CD8-positive, alpha-beta memory T cell (primary cell): ENCODE results near the gene HHATL. TPM values are rescaled to one million over a fixed set of nuclear protein-coding genes. Genes with fewer than 3 reads are reported as not detected.
"Not testable (repeated sequence)": the region's sequence is repeated elsewhere in the genome, so short reads cannot be mapped to it uniquely, and the experiment has no call there.

Experiments used
- CTCF ChIA-PET: fragments of 350-600 bp; sonication (Branson Sonifier 250); formaldehyde crosslinking; loops from one replicate; lab custom pipeline; 2021; ENCODE audit warnings: antibody characterized with exemption; lab: Charles Lee
- POLR2A ChIA-PET: fragments of 350-600 bp; sonication (Branson Sonifier 250); formaldehyde crosslinking; loops from one replicate; lab custom pipeline; 2021; ENCODE audit warnings: antibody characterized with exemption; lab: Charles Lee
- DNase-seq, 5 donors: peaks; one replicate each; pipeline versions ENCODE4 v3.0.0 to v3.0.0-alpha.2; 2020 to 2022; ENCODE audit warnings: mixed read lengths in 1 of 5
- H3K27ac ChIP-seq: one replicate; pipeline ENCODE4 v1.7.0; 2013; ENCODE audit warnings: low read depth, mild to moderate bottlenecking, low read length, moderate library complexity
- H3K27me3 ChIP-seq: 2 replicates; pipeline ENCODE4 v1.7.0; 2013; ENCODE audit warnings: low read length, mild to moderate bottlenecking; ENCODE audit not compliant: insufficient read depth, poor library complexity, severe bottlenecking
- H3K36me3 ChIP-seq: 2 replicates; pipeline ENCODE4 v1.7.0; 2013; ENCODE audit warnings: mild to moderate bottlenecking, low read length, moderate library complexity; ENCODE audit not compliant: insufficient read depth
- H3K4me1 ChIP-seq: 2 replicates; pipeline ENCODE4 v1.7.0; 2013; ENCODE audit warnings: mild to moderate bottlenecking, low read length, moderate library complexity; ENCODE audit not compliant: insufficient read depth
- H3K4me3 ChIP-seq: 2 replicates; pipeline ENCODE4 v1.7.0; 2013; ENCODE audit warnings: mild to moderate bottlenecking, low read length
- H3K9me3 ChIP-seq: 2 replicates; pipeline ENCODE4 v1.7.0; 2013; ENCODE audit warnings: mild to moderate bottlenecking, low read length
- H3K27ac Mint-ChIP-seq, 8 donors: one replicate each; pipeline ENCODE4 v1.8.0; 2020 to 2021; ENCODE audit warnings: mixed read lengths in 8 of 8, mild to moderate bottlenecking in 6 of 8, inconsistent platforms in 3 of 8, moderate library complexity in 3 of 8
- H3K27me3 Mint-ChIP-seq, 2 donors: one replicate each; pipeline ENCODE4 v1.8.0; 2020 to 2021; ENCODE audit warnings: mixed read lengths in 2 of 2, mild to moderate bottlenecking in 1 of 2, moderate library complexity in 1 of 2
- H3K36me3 Mint-ChIP-seq, 3 donors: one replicate each; pipeline ENCODE4 v1.8.0; 2020 to 2021; ENCODE audit warnings: mixed read lengths in 3 of 3, inconsistent platforms in 1 of 3, mild to moderate bottlenecking in 1 of 3
- H3K4me1 Mint-ChIP-seq, 3 donors: one replicate each; pipeline ENCODE4 v1.8.0; 2020 to 2021; ENCODE audit warnings: mixed read lengths in 3 of 3, inconsistent platforms in 1 of 3, mild to moderate bottlenecking in 1 of 3
- H3K4me3 Mint-ChIP-seq, 7 donors: one replicate each; pipeline ENCODE4 v1.8.0; 2020 to 2021; ENCODE audit warnings: mixed read lengths in 7 of 7, mild to moderate bottlenecking in 6 of 7, moderate library complexity in 4 of 7, inconsistent platforms in 2 of 7
- H3K9me3 Mint-ChIP-seq, 5 donors: one replicate each; pipeline ENCODE4 v1.8.0; 2020 to 2022; ENCODE audit warnings: mixed read lengths in 5 of 5, mild to moderate bottlenecking in 3 of 5, moderate library complexity in 2 of 5, inconsistent platforms in 1 of 5
- polyA plus RNA-seq: library from polyadenylated mRNA; unstranded; fragments of 300-500 nt; fragmentation: Illumina TruSeq; gene quantifications from one replicate; pipeline ENCODE4 v1.2.3, GENCODE V29; 2021
- total RNA-seq, 2 experiments: library from RNA; stranded (reverse); gene quantifications; one replicate each; pipeline ENCODE4 v1.2.3, GENCODE V29; 2021

HHATL gene
- total and polyA plus RNA-seq, 3 experiments from 2014 or later = not detected

DNA sequence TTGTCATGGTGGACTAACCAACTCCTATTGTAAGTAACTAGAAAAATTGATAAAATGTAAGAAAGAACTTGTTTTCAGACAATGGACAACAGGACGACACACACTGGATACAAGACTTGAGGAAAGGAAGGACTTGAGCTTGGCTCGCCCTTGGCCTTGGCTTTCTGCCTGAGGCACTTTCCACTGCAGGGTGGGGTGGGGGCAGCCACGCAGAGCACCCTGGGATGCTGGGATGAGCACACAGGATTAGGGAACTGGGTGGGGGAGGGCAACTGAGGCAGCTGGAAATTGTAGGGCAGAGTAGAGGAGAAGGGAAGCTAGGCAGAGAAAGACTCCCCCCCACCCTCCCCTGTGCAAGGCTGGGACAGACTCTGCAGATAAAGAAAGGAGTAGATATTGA, 25.5 kb upstream of the HHATL start:
- Mint-ChIP-seq H3K27ac (peak overlapping the region in 1 of 8 donors; percentile 87), H3K4me1 (no peaks in the 10 kb centered on the region), H3K9me3 (no peaks in the 10 kb centered on the region), H3K4me3 (no peak overlapping the region), H3K27me3 (peaks cover 4 to 11% of the 10 kb centered on the region in 2 donors), H3K36me3 (no peaks in the 10 kb centered on the region)
- no peaks in the 10 kb centered on the region for H3K9me3 ChIP-seq
- no peak for DNase-seq
- ChIA-PET POLR2A (no interaction called here), CTCF (no interaction called here)
- no peaks in the 10 kb centered on the region for H3K36me3 ChIP-seq
- H3K27ac ChIP-seq = no peak overlapping the region
- H3K4me3 ChIP-seq = no peak overlapping the region
- H3K27me3 ChIP-seq = no peaks in the 10 kb centered on the region
- no peaks in the 10 kb centered on the region for H3K4me1 ChIP-seq

DNA sequence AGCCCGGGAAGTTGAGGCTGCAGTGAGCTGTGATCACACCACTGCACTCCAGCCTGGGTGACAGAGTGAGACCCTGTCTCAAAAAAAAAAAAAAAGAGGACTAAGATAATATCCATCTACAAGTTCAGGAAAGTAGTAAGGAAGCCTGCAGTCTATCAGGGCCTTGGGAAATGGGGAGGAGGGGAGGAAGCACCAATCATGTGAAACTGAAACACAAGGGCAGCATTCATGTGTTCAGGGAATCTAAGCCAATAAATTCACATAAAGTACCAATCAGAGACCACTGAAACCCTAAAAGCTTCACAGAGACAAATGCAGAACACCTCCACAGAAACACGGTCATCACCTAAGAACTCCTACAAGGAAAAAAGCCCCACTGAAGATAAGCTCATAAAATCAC, 22.9 kb upstream of the HHATL start:
- no peaks in the 10 kb centered on the region for H3K27me3 ChIP-seq
- Mint-ChIP-seq H3K9me3 (no peaks in the 10 kb centered on the region), H3K36me3 (no peaks in the 10 kb centered on the region), H3K4me1 (no peaks in the 10 kb centered on the region), H3K27ac (no peak overlapping the region), H3K27me3 (peaks cover 1 to 18% of the 10 kb centered on the region in 2 donors), H3K4me3 (no peak overlapping the region)
- H3K36me3 ChIP-seq = no peaks in the 10 kb centered on the region
- ChIA-PET POLR2A (no interaction called here), CTCF (no interaction called here)
- no peak for DNase-seq
- H3K27ac ChIP-seq = no peak overlapping the region
- no peak overlapping the region for H3K4me3 ChIP-seq
- H3K9me3 ChIP-seq = no peaks in the 10 kb centered on the region
- H3K4me1 ChIP-seq = no peaks in the 10 kb centered on the region

DNA sequence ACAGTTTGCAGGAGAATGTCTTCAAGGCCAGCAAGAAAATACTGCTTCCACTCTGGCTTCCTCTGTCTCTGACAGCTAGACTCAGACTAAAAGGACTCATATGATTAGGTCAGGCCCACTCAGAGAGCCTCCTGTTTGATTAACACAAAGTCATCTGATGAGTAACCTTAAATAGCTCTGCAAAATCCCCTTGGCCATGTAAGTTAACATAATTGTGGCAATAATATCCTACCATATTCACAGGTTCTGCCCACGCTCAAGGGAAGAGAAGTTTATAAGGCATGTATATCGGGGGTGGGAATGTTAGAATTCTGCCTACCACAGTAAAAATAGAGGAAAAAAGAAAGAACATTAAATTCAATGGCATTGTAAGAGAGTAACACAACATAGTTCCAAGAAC, 20.6 kb upstream of the HHATL start:
- Mint-ChIP-seq H3K27me3 (peaks cover 0 to 21% of the 10 kb centered on the region in 2 donors), H3K27ac (no peak overlapping the region), H3K9me3 (no peaks in the 10 kb centered on the region), H3K4me1 (no peaks in the 10 kb centered on the region), H3K36me3 (no peaks in the 10 kb centered on the region), H3K4me3 (no peak overlapping the region)
- Histone ChIP-seq H3K9me3 (no peaks in the 10 kb centered on the region), H3K4me1 (no peaks in the 10 kb centered on the region), H3K4me3 (no peak overlapping the region), H3K27ac (no peak overlapping the region), H3K27me3 (no peaks in the 10 kb centered on the region), H3K36me3 (no peaks in the 10 kb centered on the region)
- ChIA-PET CTCF (no interaction called here), POLR2A (no interaction called here)
- DNase-seq = no peak

DNA sequence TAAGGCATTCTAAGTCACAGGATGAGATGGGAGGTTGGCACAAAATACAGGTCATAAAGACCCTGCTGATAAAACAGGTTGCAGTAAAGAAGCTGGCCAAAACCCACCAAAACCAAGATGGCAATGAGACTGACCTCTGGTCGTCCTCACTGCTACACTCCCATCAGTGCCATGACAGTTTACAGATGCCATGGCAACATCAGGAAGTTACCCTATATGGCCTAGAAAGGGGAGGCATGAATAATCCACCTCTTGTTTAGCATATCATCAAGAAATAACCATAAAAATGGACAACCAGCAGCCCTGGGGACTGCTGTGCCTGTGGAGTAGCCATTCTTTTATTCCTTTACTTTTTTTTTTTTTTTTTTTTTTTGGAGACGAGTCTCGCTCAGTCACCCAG, 19.8 kb upstream of the HHATL start:
- H3K27me3 ChIP-seq, H3K4me3 Mint-ChIP-seq, CTCF ChIA-PET, H3K4me1 Mint-ChIP-seq, H3K27ac Mint-ChIP-seq, H3K27ac ChIP-seq, H3K4me1 ChIP-seq, H3K9me3 Mint-ChIP-seq, DNase-seq, H3K4me3 ChIP-seq, H3K36me3 Mint-ChIP-seq, H3K9me3 ChIP-seq, POLR2A ChIA-PET, H3K36me3 ChIP-seq: not testable (repeated sequence)
- H3K27me3 Mint-ChIP-seq = peaks cover 0 to 21% of the 10 kb centered on the region in 2 donors

DNA sequence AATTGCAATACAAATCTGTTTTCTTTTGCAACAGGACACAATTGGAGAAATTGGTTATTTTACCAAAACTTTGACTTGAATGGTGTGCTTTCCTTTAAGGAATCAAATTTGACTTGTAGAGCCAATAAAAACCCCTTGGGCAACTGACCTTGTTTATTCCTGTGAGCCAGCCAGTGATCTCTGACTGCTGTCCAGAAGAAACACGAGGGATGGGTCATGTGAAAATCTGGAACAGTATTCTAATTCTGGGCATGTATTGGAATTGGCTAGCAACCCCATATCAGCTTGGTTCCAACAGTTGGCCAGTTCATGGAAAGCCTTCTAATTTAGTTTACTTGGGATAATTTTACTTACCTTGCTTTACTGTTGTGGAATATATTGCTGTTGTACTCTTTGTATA, 19.1 kb upstream of the HHATL start:
- no peak overlapping the region for H3K27ac ChIP-seq
- H3K9me3 ChIP-seq = no peaks in the 10 kb centered on the region
- no peak for DNase-seq
- Mint-ChIP-seq H3K27ac (no peak overlapping the region), H3K36me3 (no peaks in the 10 kb centered on the region), H3K9me3 (no peaks in the 10 kb centered on the region), H3K4me1 (no peaks in the 10 kb centered on the region), H3K27me3 (peaks cover 0 to 21% of the 10 kb centered on the region in 2 donors), H3K4me3 (no peak overlapping the region)
- H3K4me1 ChIP-seq = no peaks in the 10 kb centered on the region
- no peak overlapping the region for H3K4me3 ChIP-seq
- H3K36me3 ChIP-seq = no peaks in the 10 kb centered on the region
- POLR2A ChIA-PET = no interaction called here
- no peaks in the 10 kb centered on the region for H3K27me3 ChIP-seq
- CTCF ChIA-PET = no interaction called here

DNA sequence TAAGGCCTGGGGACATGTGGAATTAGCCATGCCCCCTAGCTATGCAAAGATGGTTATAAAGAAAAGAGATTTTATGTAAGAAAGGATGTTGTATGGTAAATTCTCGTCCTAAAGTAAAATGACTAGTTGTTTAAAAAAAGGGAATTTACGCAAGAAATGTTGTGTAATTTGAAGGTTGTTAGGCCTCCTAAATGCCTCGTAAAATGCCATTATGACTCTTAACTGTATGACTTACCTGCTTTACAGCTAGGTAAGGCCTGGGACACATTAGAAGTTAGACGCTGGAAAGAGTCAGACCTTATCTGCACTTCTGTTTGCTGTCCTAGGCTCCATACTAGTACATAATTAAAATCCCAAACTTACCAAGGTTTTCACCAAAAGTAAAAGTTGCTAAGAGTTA, 17.5 kb upstream of the HHATL start:
- Mint-ChIP-seq H3K27me3 (peaks cover 1 to 15% of the 10 kb centered on the region in 2 donors), H3K36me3 (no peaks in the 10 kb centered on the region), H3K4me3 (no peak overlapping the region), H3K9me3 (no peaks in the 10 kb centered on the region), H3K4me1 (no peaks in the 10 kb centered on the region), H3K27ac (no peak overlapping the region)
- Histone ChIP-seq H3K27me3 (no peaks in the 10 kb centered on the region), H3K9me3 (no peaks in the 10 kb centered on the region), H3K4me1 (no peaks in the 10 kb centered on the region), H3K27ac (no peak overlapping the region), H3K4me3 (no peak overlapping the region), H3K36me3 (no peaks in the 10 kb centered on the region)
- ChIA-PET POLR2A (no interaction called here), CTCF (no interaction called here)
- DNase-seq = no peak

DNA sequence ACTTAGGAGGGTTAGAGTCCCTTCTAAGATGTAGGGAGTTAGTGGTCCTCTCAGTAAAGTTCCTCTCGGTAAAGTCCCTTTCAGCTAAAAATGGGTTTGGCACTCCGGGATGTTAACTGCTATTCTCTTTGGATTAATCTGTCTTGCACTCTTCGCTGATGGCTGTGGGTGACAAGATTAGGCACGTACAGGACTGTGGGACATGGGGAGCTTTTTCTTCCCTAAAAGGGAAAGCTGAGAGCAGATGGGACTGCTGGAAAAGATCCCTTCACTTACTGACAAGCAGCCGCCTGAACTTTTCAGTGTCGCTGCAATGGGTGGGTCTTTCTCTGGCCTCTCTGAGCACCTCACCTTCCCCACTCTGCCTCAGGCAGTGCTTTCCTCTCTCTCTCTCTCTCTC, 16.4 kb upstream of the HHATL start:
- no peaks in the 10 kb centered on the region for H3K9me3 ChIP-seq
- Mint-ChIP-seq H3K9me3 (no peaks in the 10 kb centered on the region), H3K27ac (peak overlapping the region in 1 of 8 donors; percentile 31), H3K36me3 (no peaks in the 10 kb centered on the region), H3K4me3 (no peak overlapping the region), H3K27me3 (peaks cover 1 to 10% of the 10 kb centered on the region in 2 donors), H3K4me1 (no peaks in the 10 kb centered on the region)
- CTCF ChIA-PET = no interaction called here
- H3K27me3 ChIP-seq = no peaks in the 10 kb centered on the region
- POLR2A ChIA-PET = no interaction called here
- H3K4me3 ChIP-seq = no peak overlapping the region
- no peaks in the 10 kb centered on the region for H3K36me3 ChIP-seq
- no peak for DNase-seq
- no peaks in the 10 kb centered on the region for H3K4me1 ChIP-seq
- H3K27ac ChIP-seq = no peak overlapping the region

DNA sequence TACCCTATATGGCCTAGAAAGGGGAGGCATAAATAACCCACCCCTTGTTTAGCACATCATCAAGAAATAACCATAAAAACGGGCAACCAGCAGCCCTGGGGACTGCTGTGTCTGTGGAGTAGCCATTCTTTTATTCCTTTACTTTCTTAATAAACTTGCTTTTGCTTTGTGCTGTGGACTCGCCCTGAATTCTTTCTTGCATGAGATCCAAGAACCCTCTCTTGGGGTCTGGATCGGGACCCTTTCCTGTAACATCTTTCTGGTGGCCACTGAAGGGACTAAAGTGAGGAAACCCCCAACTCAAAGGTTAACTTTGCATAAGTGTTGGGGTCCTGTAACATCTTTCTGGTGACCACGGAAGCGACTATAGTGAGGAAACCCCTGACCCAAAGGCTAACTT, 15.7 kb upstream of the HHATL start:
- Mint-ChIP-seq H3K4me3 (no peak overlapping the region), H3K4me1 (no peaks in the 10 kb centered on the region), H3K27me3 (peaks cover 1 to 10% of the 10 kb centered on the region in 2 donors), H3K9me3 (no peaks in the 10 kb centered on the region), H3K36me3 (no peaks in the 10 kb centered on the region), H3K27ac (no peak overlapping the region)
- Histone ChIP-seq H3K9me3 (no peaks in the 10 kb centered on the region), H3K27ac (no peak overlapping the region), H3K27me3 (no peaks in the 10 kb centered on the region), H3K36me3 (no peaks in the 10 kb centered on the region), H3K4me1 (no peaks in the 10 kb centered on the region), H3K4me3 (no peak overlapping the region)
- ChIA-PET POLR2A (no interaction called here), CTCF (no interaction called here)
- DNase-seq = no peak

DNA sequence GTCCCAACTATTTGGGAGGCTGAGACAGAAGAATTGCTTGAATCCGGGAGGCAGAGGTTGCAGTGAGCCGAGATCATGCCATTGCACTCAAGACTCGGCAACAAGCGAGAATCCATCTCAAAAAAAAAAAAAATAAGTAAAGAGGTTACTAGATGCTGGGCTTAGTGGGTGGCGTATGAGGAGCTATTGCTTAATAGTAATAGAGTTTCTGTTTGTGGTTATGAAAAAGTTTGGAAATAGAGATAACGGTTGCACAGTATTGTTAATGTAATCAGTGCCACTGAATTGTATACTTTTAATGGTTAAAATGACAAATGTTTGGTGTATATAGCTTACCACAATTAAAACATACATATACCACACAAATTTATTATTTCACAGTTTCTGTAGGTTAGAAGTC, 14.7 kb upstream of the HHATL start:
- no peak overlapping the region for H3K4me3 ChIP-seq
- Mint-ChIP-seq H3K4me3 (no peak overlapping the region), H3K27ac (no peak overlapping the region), H3K27me3 (peaks cover 1 to 8% of the 10 kb centered on the region in 2 donors), H3K36me3 (no peaks in the 10 kb centered on the region), H3K9me3 (no peaks in the 10 kb centered on the region), H3K4me1 (no peaks in the 10 kb centered on the region)
- H3K9me3 ChIP-seq = no peaks in the 10 kb centered on the region
- no peaks in the 10 kb centered on the region for H3K27me3 ChIP-seq
- H3K27ac ChIP-seq = no peak overlapping the region
- no peaks in the 10 kb centered on the region for H3K36me3 ChIP-seq
- POLR2A ChIA-PET = no interaction called here
- no peaks in the 10 kb centered on the region for H3K4me1 ChIP-seq
- DNase-seq = no peak
- CTCF ChIA-PET = no interaction called here
